K562 (cell line): ENCODE measurements around the gene BSCL2. TPM values are rescaled to one million over a fixed set of nuclear protein-coding genes. Genes with fewer than 3 reads are reported as not detected.
A peak's percentile ranks its signal among the peaks of the same experiment; 100 is the strongest.

Experiments used
- ETV6 ChIP-seq, 3 experiments: fragments of 150-350 bp in 1 of 3; sonication (generic) in 1 of 3; formaldehyde crosslinking in 1 of 3; IDR thresholded peaks; 2 replicates each; pipeline versions ENCODE4 v1.6.1 to v1.8.0; 2014 to 2022; ENCODE audit warnings: borderline replicate concordance in 2 of 3, low read depth in 2 of 3, antibody characterized with exemption in 1 of 3, low read length in 1 of 3, mild to moderate bottlenecking in 1 of 3, missing genetic modification reagents in 1 of 3
- FOXJ2 ChIP-seq: fragments of 200-800 bp; sonication (Bioruptor generic); IDR thresholded peaks from 2 replicates; pipeline ENCODE4 v1.6.1; 2016; ENCODE audit warnings: missing genetic modification characterization, missing compliant biosample characterization
- PTBP1 ChIP-seq: fragments of 200-400 bp; formaldehyde crosslinking; IDR thresholded peaks from 2 replicates; pipeline ENCODE4 v1.6.1; 2017; ENCODE audit warnings: low read depth, low read length
- RBBP5 ChIP-seq: fragments of 200-600 bp; sonication (generic); IDR thresholded peaks from 2 replicates; pipeline ENCODE4 v1.6.1; 2012; ENCODE audit warnings: borderline replicate concordance, mild to moderate bottlenecking, low read length, control low read depth, inconsistent platforms; ENCODE audit not compliant: insufficient read depth, poor library complexity, severe bottlenecking
- TRIM24 ChIP-seq, 2 experiments: fragments of 450-650 bp; IDR thresholded peaks; 2 replicates each; pipeline ENCODE4 v1.6.1; 2016
- TRIM28 ChIP-seq: fragments of 450-650 bp; IDR thresholded peaks from 2 replicates; pipeline ENCODE4 v1.6.1; 2017
- ZNF124 ChIP-seq: sonication (generic); formaldehyde crosslinking; IDR thresholded peaks from 2 replicates; pipeline ENCODE4 v1.8.1; 2022; ENCODE audit warnings: missing genetic modification reagents
- polyA plus RNA-seq, 8 experiments: library from polyadenylated mRNA; depleted of rRNA in 4 of 8; stranded (reverse) in 5 of 8; unstranded in 3 of 8; fragments of >200 nt; fragmentation: Nextera tagmentation in 2 of 8; fragmentation: Illumina TruSeq in 1 of 8; extraction: Ambion mirVana in 2 of 8; extraction: Trizol in 1 of 8; gene quantifications; 2 replicates each; pipeline versions ENCODE4 v1.2.1 to v1.2.3, GENCODE V29; 2011 to 2014; ENCODE audit warnings: inconsistent platforms in 1 of 8, missing spikeins in 1 of 8
- total RNA-seq, 7 experiments: library from RNA; depleted of rRNA in 6 of 7; stranded (reverse); fragments of >200 nt in 6 of 7; fragmentation: Illumina TruSeq in 2 of 7; extraction: Trizol in 2 of 7; gene quantifications; 2 replicates each; pipeline versions ENCODE4 v1.2.1 to v1.2.3, GENCODE V29; 2011 to 2021; ENCODE audit warnings: low replicate concordance in 1 of 7
- TF ChIP-seq, protein P1 (sequence below), 2 experiments: fragments of 450-650 bp; formaldehyde crosslinking in 1 of 2; IDR thresholded peaks; 2 replicates each; pipeline versions ENCODE4 v1.4.0 to v1.6.1; 2014 to 2020; ENCODE audit warnings: mild to moderate bottlenecking in 2 of 2, borderline replicate concordance in 1 of 2, low read depth in 1 of 2
- TF ChIP-seq, protein P2 (sequence below): sonication (generic); formaldehyde crosslinking; IDR thresholded peaks from 2 replicates; pipeline ENCODE4 v1.8.0; 2022; ENCODE audit warnings: mild to moderate bottlenecking, missing genetic modification reagents
- TF ChIP-seq, protein P3 (sequence below): fragments of 200-800 bp; sonication (Bioruptor generic); IDR thresholded peaks from 2 replicates; pipeline ENCODE4 v1.6.1; 2016; ENCODE audit warnings: missing genetic modification characterization, missing compliant biosample characterization

Gene BSCL2
- total and polyA plus RNA-seq, 9 of the 15 experiments (the other 6 are each of a cell fraction or from before 2014, with no cell fraction given): 18.9 to 51.7 (median 35.2) TPM

DNA sequence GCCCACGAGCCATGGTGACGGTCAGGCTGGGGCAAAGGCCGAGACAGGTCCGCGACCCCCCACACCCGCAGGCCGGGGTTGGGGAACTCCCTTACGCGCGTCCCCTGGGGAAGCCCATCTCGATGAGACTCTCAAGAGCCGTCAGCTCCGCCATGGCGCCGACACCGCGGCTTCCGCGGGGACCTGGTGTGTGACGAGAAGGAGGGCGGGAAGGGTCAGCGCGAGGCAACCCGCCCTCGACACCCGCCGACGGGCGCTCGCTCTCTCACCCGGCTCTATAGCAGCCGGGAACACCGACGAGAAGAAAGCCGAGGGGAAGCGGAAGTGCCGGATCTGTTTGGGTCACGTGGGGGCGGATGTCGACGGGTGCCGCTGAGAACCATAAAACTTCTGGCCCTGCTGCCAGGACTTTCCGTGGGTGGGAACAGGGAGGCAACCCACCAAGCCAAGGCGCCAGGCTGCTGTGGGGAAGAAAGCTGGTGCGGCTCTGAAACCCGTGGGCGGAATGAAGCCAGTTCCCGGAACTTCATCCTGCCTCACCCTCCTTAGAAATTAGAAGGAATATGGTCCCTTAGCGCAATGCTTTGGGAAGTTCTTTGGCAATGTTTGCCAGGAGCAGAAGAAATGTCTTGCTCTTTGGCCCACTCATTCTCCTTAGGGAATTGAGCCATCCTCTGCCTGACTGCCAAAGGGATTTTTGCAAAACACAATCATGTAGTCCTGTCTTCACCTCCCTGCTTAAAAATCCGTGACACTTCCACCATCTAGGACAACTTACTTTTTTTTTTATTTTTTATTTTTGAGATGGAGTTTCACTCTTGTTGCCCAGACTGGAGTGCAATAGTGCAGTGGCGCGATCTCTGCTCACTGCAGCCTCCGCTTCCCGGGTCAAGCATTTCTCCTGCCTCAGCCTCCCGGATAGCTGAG lies 28.2 kb downstream of the BSCL2 start, which contains the start of gene UBXN1 (continued):
- TF ChIP-seq, protein P1, sequence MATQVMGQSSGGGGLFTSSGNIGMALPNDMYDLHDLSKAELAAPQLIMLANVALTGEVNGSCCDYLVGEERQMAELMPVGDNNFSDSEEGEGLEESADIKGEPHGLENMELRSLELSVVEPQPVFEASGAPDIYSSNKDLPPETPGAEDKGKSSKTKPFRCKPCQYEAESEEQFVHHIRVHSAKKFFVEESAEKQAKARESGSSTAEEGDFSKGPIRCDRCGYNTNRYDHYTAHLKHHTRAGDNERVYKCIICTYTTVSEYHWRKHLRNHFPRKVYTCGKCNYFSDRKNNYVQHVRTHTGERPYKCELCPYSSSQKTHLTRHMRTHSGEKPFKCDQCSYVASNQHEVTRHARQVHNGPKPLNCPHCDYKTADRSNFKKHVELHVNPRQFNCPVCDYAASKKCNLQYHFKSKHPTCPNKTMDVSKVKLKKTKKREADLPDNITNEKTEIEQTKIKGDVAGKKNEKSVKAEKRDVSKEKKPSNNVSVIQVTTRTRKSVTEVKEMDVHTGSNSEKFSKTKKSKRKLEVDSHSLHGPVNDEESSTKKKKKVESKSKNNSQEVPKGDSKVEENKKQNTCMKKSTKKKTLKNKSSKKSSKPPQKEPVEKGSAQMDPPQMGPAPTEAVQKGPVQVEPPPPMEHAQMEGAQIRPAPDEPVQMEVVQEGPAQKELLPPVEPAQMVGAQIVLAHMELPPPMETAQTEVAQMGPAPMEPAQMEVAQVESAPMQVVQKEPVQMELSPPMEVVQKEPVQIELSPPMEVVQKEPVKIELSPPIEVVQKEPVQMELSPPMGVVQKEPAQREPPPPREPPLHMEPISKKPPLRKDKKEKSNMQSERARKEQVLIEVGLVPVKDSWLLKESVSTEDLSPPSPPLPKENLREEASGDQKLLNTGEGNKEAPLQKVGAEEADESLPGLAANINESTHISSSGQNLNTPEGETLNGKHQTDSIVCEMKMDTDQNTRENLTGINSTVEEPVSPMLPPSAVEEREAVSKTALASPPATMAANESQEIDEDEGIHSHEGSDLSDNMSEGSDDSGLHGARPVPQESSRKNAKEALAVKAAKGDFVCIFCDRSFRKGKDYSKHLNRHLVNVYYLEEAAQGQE (IDR thresholded peaks at IDR 0.05; ENCODE audit: borderline replicate concordance): peak; percentile 87
- TF ChIP-seq, protein P1 (CRISPR knock-in tag; IDR thresholded peaks at IDR 0.05; ENCODE audit: low read depth): no peak
- TF ChIP-seq, protein P2, sequence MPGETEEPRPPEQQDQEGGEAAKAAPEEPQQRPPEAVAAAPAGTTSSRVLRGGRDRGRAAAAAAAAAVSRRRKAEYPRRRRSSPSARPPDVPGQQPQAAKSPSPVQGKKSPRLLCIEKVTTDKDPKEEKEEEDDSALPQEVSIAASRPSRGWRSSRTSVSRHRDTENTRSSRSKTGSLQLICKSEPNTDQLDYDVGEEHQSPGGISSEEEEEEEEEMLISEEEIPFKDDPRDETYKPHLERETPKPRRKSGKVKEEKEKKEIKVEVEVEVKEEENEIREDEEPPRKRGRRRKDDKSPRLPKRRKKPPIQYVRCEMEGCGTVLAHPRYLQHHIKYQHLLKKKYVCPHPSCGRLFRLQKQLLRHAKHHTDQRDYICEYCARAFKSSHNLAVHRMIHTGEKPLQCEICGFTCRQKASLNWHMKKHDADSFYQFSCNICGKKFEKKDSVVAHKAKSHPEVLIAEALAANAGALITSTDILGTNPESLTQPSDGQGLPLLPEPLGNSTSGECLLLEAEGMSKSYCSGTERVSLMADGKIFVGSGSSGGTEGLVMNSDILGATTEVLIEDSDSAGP: no peak
- TF ChIP-seq ZNF124 (CRISPR knock-in tag) (no peak), PTBP1 (no peak), TRIM28 (no peak), TRIM24 (IDR thresholded peaks at IDR 0.05) (peak in 1 of 2 experiments; percentile 67; a peak in 2 of 4 replicates), ETV6 (IDR thresholded peaks at IDR 0.05; ENCODE audit: borderline replicate concordance in 1 of 2, low read depth in 2 of 2, low read length in 1 of 2) (peak; percentile 33 to 55; a peak in 2 of 4 replicates), ETV6 (CRISPR knock-in tag; IDR thresholded peaks at IDR 0.05; ENCODE audit: borderline replicate concordance) (no peak), FOXJ2 (0 out of 2 replicates have a peak, but pooled peaks have one; percentile 39), RBBP5 (peak; percentile 99)
- TF ChIP-seq, protein P3, sequence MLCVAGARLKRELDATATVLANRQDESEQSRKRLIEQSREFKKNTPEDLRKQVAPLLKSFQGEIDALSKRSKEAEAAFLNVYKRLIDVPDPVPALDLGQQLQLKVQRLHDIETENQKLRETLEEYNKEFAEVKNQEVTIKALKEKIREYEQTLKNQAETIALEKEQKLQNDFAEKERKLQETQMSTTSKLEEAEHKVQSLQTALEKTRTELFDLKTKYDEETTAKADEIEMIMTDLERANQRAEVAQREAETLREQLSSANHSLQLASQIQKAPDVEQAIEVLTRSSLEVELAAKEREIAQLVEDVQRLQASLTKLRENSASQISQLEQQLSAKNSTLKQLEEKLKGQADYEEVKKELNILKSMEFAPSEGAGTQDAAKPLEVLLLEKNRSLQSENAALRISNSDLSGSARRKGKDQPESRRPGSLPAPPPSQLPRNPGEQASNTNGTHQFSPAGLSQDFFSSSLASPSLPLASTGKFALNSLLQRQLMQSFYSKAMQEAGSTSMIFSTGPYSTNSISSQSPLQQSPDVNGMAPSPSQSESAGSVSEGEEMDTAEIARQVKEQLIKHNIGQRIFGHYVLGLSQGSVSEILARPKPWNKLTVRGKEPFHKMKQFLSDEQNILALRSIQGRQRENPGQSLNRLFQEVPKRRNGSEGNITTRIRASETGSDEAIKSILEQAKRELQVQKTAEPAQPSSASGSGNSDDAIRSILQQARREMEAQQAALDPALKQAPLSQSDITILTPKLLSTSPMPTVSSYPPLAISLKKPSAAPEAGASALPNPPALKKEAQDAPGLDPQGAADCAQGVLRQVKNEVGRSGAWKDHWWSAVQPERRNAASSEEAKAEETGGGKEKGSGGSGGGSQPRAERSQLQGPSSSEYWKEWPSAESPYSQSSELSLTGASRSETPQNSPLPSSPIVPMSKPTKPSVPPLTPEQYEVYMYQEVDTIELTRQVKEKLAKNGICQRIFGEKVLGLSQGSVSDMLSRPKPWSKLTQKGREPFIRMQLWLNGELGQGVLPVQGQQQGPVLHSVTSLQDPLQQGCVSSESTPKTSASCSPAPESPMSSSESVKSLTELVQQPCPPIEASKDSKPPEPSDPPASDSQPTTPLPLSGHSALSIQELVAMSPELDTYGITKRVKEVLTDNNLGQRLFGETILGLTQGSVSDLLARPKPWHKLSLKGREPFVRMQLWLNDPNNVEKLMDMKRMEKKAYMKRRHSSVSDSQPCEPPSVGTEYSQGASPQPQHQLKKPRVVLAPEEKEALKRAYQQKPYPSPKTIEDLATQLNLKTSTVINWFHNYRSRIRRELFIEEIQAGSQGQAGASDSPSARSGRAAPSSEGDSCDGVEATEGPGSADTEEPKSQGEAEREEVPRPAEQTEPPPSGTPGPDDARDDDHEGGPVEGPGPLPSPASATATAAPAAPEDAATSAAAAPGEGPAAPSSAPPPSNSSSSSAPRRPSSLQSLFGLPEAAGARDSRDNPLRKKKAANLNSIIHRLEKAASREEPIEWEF (CRISPR knock-in tag): no peak
